NCI-H2196 treated with DMSO at 0.1 percent for 48 hours (cell line): ENCODE measurements around the gene NRP1.

Experiments
- DNase-seq: peaks from one replicate; lab custom pipeline; 2025; ENCODE audit not compliant: unreplicated experiment; lab: John Stamatoyannopoulos, UW

The NRP1 gene

GRCh38 chr10:33133557-33133956, 200.9 kb downstream of the NRP1 start:
- DNase-seq, result no peak

GRCh38 chr10:33132626-33133025, 201.8 kb downstream of the NRP1 start:
- DNase-seq, result no peak

GRCh38 chr10:33129996-33130386, 204.5 kb downstream of the NRP1 start:
- DNase-seq, result no peak

- no peak for DNase-seq
Observed at GRCh38 chr10:33129141-33129995, 205.1 kb downstream of the NRP1 start.

- no peak for DNase-seq
Observed at GRCh38 chr10:33127622-33128021, 206.8 kb downstream of the NRP1 start.
